H1 (cell line): ENCODE measurements around the gene AQP10. TPM values are rescaled to one million over a fixed set of nuclear protein-coding genes. Genes with fewer than 3 reads are reported as not detected.

Source experiments
- KDM4A ChIP-seq: IDR thresholded peaks from one replicate; pipeline ENCODE4 v1.7.1; 2012; ENCODE audit warnings: low read depth, mild to moderate bottlenecking, moderate library complexity, low read length, inconsistent platforms; ENCODE audit not compliant: severe bottlenecking
- TAF1 ChIP-seq: IDR thresholded peaks from 2 replicates; pipeline ENCODE4 v1.6.1; 2011; ENCODE audit warnings: mild to moderate bottlenecking, low read depth, low read length
- YY1 ChIP-seq: IDR thresholded peaks from 2 replicates; pipeline ENCODE4 v1.6.1; 2011; ENCODE audit warnings: low read depth, mild to moderate bottlenecking, low read length
- polyA plus RNA-seq, 7 experiments: library from polyadenylated mRNA; depleted of rRNA in 3 of 7; stranded (reverse) in 5 of 7; unstranded in 2 of 7; fragments of >200 nt in 5 of 7; fragments of 200-250 nt in 2 of 7; gene quantifications; 1 replicate in 5 of 7; 2 replicates in 1 of 7; 4 replicates in 1 of 7; pipeline versions ENCODE4 v1.2.1 to v1.2.3, GENCODE V29; 2011 to 2013; ENCODE audit warnings: missing spikeins in 2 of 7, mixed read lengths in 2 of 7
- total RNA-seq: library from RNA; stranded (reverse); fragmentation: NEBNext Ultra II Directional; extraction: Animal tissue kit (Norgen Biotek cat#: 25700); gene quantifications from 2 replicates; pipeline ENCODE4 v1.2.1, GENCODE V29; 2021

Gene AQP10
- total and polyA plus RNA-seq, 2 of the 8 experiments (the other 6 are each of a cell fraction or from before 2014, with no cell fraction given) = not detected

DNA sequence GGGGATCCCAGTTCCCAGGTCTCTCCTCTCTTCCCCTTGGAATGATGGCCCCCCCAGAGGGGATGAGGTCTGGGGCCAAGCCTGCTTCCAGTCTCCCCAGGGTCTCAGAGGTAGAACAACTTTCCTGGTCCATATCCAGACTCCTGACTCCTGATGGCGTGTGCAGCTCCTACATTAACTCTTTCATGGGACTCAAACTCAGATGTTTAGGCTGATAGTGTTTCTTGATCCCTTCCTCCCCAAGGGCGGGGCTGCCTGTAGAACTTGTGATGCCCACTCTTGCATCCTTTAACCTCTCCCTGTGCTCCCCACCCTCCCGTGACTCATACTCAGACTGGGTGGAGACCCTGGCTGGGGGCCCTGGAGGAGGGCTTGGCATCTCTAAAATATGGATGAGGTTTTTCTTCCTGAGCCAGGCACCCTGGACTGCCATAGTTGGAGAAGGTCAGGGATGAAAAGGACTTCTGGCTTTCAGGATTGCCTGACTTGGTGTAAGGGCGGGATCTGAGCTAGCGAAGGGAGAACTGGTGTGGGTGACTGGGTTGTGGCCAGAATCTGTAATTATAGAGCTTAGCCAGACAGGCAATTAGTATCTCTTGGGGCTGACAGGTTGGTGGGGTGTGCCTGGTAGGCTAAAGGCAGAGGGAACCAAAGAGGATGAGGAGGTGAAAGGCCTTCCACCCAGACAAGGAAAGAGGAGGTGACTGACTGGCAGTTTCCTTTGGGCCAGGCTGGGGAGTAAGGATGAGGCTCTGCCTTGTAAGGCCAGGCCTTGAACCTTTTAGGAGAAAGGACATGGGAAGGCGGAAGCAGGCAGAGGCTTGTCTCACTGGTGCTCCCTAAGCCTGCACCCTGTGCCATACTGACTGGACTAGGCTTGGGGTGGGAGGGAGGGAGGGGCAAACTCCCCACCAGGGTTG lies 5.9 kb downstream of the AQP10 start (continued):
- TF ChIP-seq KDM4A (no peak), YY1 (no peak), TAF1 (no peak)
